Lower leg skin (tissue), 4 donors: Measurements from ENCODE around the gene KDF1. TPM values are rescaled to one million over a fixed set of nuclear protein-coding genes. Genes with fewer than 3 reads are reported as not detected.

Source experiments
- DNase-seq, 2 donors: peaks; one replicate each; pipeline ENCODE4 v3.0.0-alpha.2; 2019; ENCODE audit warnings: low spot score in 2 of 2
- H3K4me3 ChIP-seq: fragments of 200-600 bp; sonication (generic); 2 replicates; pipeline ENCODE4 v1.5.1; 2017; ENCODE audit warnings: mild to moderate bottlenecking, low read depth; ENCODE audit not compliant: poor library complexity, severe bottlenecking
- POLR2A ChIP-seq, 2 donors: fragments of 450-650 bp; IDR thresholded peaks; one replicate each; pipeline ENCODE4 v1.6.1; 2016 to 2017; ENCODE audit warnings: antibody characterized with exemption in 2 of 2, mild to moderate bottlenecking in 1 of 2, moderate library complexity in 1 of 2
- WGBS, 2 donors: methylation state at CpG; one replicate each; pipeline ENCODE4 v1.1.5; 2018; 5-methylcytosine and 5-hydroxymethylcytosine counted together
- intact Hi-C: fragments of 100-400 bp; cut with DNase I; formaldehyde crosslinking; loops from one replicate; pipeline ENCODE4 v1.15.0; 2023; ENCODE audit warnings: low total_unique reads
- total RNA-seq, 4 donors: library from RNA; depleted of rRNA; stranded (reverse); fragments of >200 nt; gene quantifications; one replicate each; pipeline ENCODE4 v1.1.0, GENCODE V29; 2016
- TF ChIP-seq, protein P1 (sequence below), 3 donors: fragments of 450-650 bp; IDR thresholded peaks; one replicate each; pipeline ENCODE4 v1.5.1; 2016; ENCODE audit warnings: antibody characterized with exemption in 3 of 3, mild to moderate bottlenecking in 3 of 3, moderate library complexity in 2 of 3

Gene KDF1
- total RNA-seq, 4 donors from 2014 or later: 34.0 to 45.8 (median 36.2) TPM

DNA sequence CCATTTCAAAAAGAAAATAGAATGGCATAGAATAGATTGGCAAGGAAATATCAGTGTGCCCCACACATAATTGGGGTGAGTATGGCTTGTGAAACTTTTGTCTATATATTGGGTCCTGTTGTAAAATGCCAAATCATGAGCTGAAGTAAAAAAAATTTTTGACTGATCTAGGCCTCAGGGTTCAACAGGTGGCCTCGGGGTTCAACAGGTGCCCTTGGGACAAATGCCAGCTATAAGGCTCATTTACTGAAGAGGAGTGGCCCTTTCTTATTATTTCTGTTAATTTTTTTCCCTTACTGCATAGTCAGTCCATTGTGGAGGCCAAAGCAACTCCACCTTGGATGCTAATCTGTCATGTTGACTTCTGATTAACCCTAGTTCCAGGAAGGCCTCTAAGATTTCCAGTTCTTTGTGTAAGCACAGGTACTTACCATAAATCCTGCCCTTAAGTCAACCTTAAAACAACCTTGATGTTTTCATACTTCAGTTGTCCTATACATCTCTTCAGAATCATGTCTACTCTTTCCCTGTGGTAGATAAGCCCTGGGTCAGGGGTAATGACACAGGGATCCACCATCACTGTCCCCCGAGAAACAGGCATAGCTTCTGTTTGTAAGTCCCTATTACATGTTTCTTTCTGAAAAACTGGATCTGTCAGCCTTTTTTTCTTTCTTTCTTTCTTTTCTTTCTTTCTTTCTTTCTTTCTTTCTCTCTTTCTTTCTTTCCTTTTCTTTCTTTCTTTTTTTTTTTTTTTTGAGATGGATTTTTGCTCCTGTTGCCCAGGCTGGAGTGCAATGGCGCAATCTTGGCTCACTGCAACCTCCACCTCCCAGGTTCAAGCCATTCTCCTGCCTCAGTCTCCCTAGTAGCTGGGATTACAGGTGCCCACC lies 16.6 kb upstream of the KDF1 start:
- no peak overlapping the region for H3K4me3 ChIP-seq
- intact Hi-C loops: no loop called here
- DNase-seq: no peak
- no peak for TF ChIP-seq POLR2A (IDR thresholded peaks at IDR 0.05)
- TF ChIP-seq, protein P1, sequence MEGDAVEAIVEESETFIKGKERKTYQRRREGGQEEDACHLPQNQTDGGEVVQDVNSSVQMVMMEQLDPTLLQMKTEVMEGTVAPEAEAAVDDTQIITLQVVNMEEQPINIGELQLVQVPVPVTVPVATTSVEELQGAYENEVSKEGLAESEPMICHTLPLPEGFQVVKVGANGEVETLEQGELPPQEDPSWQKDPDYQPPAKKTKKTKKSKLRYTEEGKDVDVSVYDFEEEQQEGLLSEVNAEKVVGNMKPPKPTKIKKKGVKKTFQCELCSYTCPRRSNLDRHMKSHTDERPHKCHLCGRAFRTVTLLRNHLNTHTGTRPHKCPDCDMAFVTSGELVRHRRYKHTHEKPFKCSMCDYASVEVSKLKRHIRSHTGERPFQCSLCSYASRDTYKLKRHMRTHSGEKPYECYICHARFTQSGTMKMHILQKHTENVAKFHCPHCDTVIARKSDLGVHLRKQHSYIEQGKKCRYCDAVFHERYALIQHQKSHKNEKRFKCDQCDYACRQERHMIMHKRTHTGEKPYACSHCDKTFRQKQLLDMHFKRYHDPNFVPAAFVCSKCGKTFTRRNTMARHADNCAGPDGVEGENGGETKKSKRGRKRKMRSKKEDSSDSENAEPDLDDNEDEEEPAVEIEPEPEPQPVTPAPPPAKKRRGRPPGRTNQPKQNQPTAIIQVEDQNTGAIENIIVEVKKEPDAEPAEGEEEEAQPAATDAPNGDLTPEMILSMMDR (IDR thresholded peaks at IDR 0.05): no peak
- 84 to 89% methylated on average over 3 of the region's 3 CpGs for WGBS, 2 donors

DNA sequence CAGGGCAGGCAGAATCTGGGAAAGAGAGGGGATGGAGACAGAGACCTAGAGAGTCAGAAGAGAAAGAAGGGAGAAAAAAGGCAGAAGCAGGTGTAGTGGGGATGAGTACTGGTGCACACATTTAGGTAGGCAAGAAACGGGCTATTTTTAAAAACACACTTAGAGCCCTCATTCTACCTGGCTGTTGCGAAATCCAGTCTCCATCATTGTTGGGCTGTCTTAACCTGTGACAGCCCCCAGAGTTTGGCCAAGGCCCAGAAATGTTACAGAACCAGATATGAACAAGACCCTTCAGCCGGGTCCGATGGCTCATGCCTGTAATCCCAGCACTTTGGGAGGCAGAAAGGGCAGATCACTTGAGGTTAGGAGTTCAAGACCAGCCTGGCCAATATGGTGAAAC lies 12.6 kb upstream of the KDF1 start:
- no peak for DNase-seq
- 88 to 91% methylated on average over 4 of the region's 4 CpGs for WGBS, 2 donors

GRCh38 chr1:26972390-26972789 lies 12.1 kb upstream of the KDF1 start:
- DNase-seq: no peak
- no peak overlapping the region for H3K4me3 ChIP-seq
- no peak for TF ChIP-seq POLR2A (IDR thresholded peaks at IDR 0.05)
- TF ChIP-seq, protein P1 (IDR thresholded peaks at IDR 0.05): no peak
- WGBS, 2 donors: 48 to 50% methylated on average over 6 of the region's 6 CpGs
- intact Hi-C loops: no loop called here

More for the DNA sequence above, 12.6 kb upstream of the KDF1 start:
- TF ChIP-seq POLR2A (IDR thresholded peaks at IDR 0.05): no peak
- TF ChIP-seq, protein P1 (IDR thresholded peaks at IDR 0.05): no peak
- intact Hi-C loops: no loop called here
- no peak overlapping the region for H3K4me3 ChIP-seq

DNA sequence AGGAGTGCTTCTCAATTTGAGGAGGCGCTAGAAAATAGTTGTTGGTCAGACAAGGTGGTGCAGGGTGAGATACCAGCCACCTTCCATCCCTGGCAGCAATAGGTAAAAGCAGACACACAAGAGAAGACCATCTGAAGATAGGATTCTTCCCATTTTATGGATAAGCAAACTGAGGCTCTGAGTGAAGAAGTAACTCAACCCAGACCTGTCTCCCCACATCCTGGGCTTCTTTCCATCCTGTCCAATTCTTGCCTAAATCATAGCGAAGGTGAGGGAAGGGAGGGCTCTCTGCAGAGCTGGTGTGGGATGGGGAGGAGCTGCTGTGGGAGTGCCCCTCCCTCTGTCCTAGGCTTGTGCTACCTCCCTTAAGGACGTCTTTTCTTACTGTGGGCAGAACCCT lies 11.3 kb upstream of the KDF1 start:
- 61 to 64% methylated on average over 3 of the region's 3 CpGs for WGBS, 2 donors
- intact Hi-C loops: no loop called here
- no peak for DNase-seq
- H3K4me3 ChIP-seq: no peak overlapping the region
- TF ChIP-seq, protein P1 (IDR thresholded peaks at IDR 0.05): no peak
- TF ChIP-seq POLR2A (IDR thresholded peaks at IDR 0.05): no peak

DNA sequence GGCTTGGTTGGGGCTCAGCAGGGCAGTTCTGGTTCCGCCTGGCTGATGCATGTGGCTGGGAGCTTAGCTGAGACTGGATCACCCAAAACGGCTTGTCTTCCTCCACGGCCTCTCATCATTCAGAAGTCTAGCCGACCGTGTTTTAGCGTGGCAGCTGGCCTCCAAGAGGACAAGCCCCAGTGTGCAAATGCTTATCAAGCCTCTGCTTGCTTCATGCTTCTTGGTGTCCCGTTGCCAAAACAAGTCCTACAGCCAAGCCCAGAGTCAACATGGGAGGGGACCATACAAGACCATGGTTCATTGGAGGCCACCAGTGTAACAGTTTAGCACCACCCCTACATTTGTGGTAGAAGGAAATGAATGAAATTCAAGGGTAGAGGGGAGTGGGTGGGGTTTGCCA lies 10.5 kb upstream of the KDF1 start:
- DNase-seq: no peak
- intact Hi-C loops: no loop called here
- WGBS, 2 donors: 32 to 37% methylated on average over 7 of the region's 7 CpGs
- TF ChIP-seq POLR2A (IDR thresholded peaks at IDR 0.05): no peak
- TF ChIP-seq, protein P1 (IDR thresholded peaks at IDR 0.05): no peak
- no peak overlapping the region for H3K4me3 ChIP-seq
